Psoas muscle (tissue), 8 donors: Measurements from ENCODE around the gene GLUD1. TPM values are rescaled to one million over a fixed set of nuclear protein-coding genes. Genes with fewer than 3 reads are reported as not detected.

Experiments used
- ATAC-seq, 4 donors: fragments of 200-7000 bp; cut with Tn5 transposase; one replicate each; pipeline ENCODE4 v1.9.1; 2020; ENCODE audit warnings: moderate library complexity in 3 of 4, mild to moderate bottlenecking in 2 of 4
- DNase-seq, 2 donors: peaks; one replicate each; pipeline ENCODE4 v3.0.0-alpha.2; 2020
- H3K27ac ChIP-seq: fragments of 200-600 bp; one replicate; pipeline ENCODE4 v1.8.0; 2022
- H3K27me3 ChIP-seq, 3 donors: fragments of 200-600 bp in 1 of 3; one replicate each; pipeline versions ENCODE4 v1.6.1 to v1.8.0; 2013 to 2022; ENCODE audit warnings: low read length in 2 of 3, mild to moderate bottlenecking in 2 of 3, moderate library complexity in 1 of 3; ENCODE audit not compliant: insufficient read depth in 3 of 3
- H3K36me3 ChIP-seq, 2 donors: fragments of 200-600 bp in 1 of 2; one replicate each; pipeline versions ENCODE4 v1.6.1 to v1.8.0; 2013 to 2022; ENCODE audit warnings: low read depth in 1 of 2, mild to moderate bottlenecking in 1 of 2, moderate library complexity in 1 of 2; ENCODE audit not compliant: insufficient read depth in 1 of 2
- H3K4me1 ChIP-seq: fragments of 200-600 bp; one replicate; pipeline ENCODE4 v1.8.0; 2022
- H3K4me3 ChIP-seq: fragments of 200-600 bp; one replicate; pipeline ENCODE4 v1.8.0; 2022; ENCODE audit warnings: mild to moderate bottlenecking
- H3K9me3 ChIP-seq: fragments of 200-600 bp; one replicate; pipeline ENCODE4 v1.8.0; 2022
- CTCF ChIP-seq: fragments of 200-600 bp; IDR thresholded peaks from one replicate; pipeline ENCODE4 v1.8.0; 2022; ENCODE audit warnings: antibody characterized with exemption
- WGBS, 3 donors: extraction: QIAGEN DNeasy Blood & Tissue Kit; methylation state at CpG; one replicate each; pipeline versions ENCODE4 v1.1.6 to v1.1.7; 2013; 5-methylcytosine and 5-hydroxymethylcytosine counted together
- intact Hi-C, 2 donors: fragments of 100-400 bp; cut with DNase I; formaldehyde crosslinking; loops; one replicate each; pipeline versions ENCODE4 v1.11.0 to v1.14.2; 2022
- polyA plus RNA-seq, 3 donors: library from polyadenylated mRNA; stranded (reverse); fragments of 200-250 nt; gene quantifications; one replicate each; pipeline ENCODE4 v1.2.3, GENCODE V29; 2013
- total RNA-seq, 4 donors: library from RNA; stranded (reverse); fragmentation: NEBNext Ultra II Directional in 2 of 4; extraction: Animal tissue kit (Norgen Biotek cat#: 25700) in 2 of 4; gene quantifications; one replicate each; pipeline versions ENCODE4 v1.2.1 to v1.2.4, GENCODE V29; 2021 to 2023
- donor health status: healthy with polysubstance abuse.
- donor health status: DM: no; HTN: no; CAD: no; lungs with moderate emphysema.
- donor health status: Bipolar disorder and iron deficiency.
- donor health status: healthy.
- donor health status: DM: yes; HTN: yes; CAD: no.
- donor health status: DM: no; HTN: no; CAD: no.
- donor health status: DM: no; HTN: no; CAD: no.
- donor health status: DM: yes; HTN: yes; CAD: no.

Gene GLUD1
- total and polyA plus RNA-seq, 7 donors, result 42.3 to 70.8 (median 57.0) TPM

GRCh38 chr10:87000491-87000890, 94.2 kb downstream of the GLUD1 start:
- Histone ChIP-seq H3K4me1 (no peaks in the 10 kb centered on the region), H3K27ac (no peak overlapping the region), H3K36me3 (no peaks in the 10 kb centered on the region), H3K27me3 (no peaks in the 10 kb centered on the region), H3K9me3 (no peaks in the 10 kb centered on the region), H3K4me3 (no peak overlapping the region)
- intact Hi-C loops, result no loop called here
- TF ChIP-seq CTCF, result no peak
- 66 to 79% (median 70%) methylated on average over 3 of the region's 3 CpGs for WGBS, 3 donors
- no peak for DNase-seq
- no peak for ATAC-seq

Other genes starting within 250 kb of the GLUD1 start
- gene MMRN2, start 137.2 kb downstream of the GLUD1 start, total RNA-seq, result 10 to 100 TPM; 16.4 to 29.0 (median 21.3) TPM
- 10 to 100 TPM; 12.0 to 15.4 (median 15.2) TPM for gene MMRN2, start 137.2 kb downstream of the GLUD1 start, polyA plus RNA-seq
- gene SNCG, start 136.2 kb downstream of the GLUD1 start, total RNA-seq, result 10 to 100 TPM in 1 of 4 donors, 1 to 10 TPM in 3; 5.8 to 11.9 (median 9.0) TPM
- gene SNCG, start 136.2 kb downstream of the GLUD1 start, polyA plus RNA-seq, result 10 to 100 TPM; 11.0 to 21.3 (median 14.8) TPM
- gene ADIRF, start 126.4 kb downstream of the GLUD1 start, total RNA-seq, result 10 to 100 TPM; 19.1 to 37.8 (median 26.7) TPM
- 10 to 100 TPM; 34.9 to 69.5 (median 42.5) TPM for gene ADIRF, start 126.4 kb downstream of the GLUD1 start, polyA plus RNA-seq
- gene FAM25A, start 74.5 kb downstream of the GLUD1 start, total RNA-seq, result not detected
- gene FAM25A, start 74.5 kb downstream of the GLUD1 start, polyA plus RNA-seq, result under 1 TPM in 1 of 3 donors, not detected in 2; 0.82 TPM
- 10 to 100 TPM in 3 of 4 donors, 1 to 10 TPM in 1; 7.9 to 14.5 (median 12.5) TPM for gene SHLD2, start 363 bp upstream of the GLUD1 start, total RNA-seq
- 10 to 100 TPM; 11.1 to 25.7 (median 24.0) TPM for gene SHLD2, start 363 bp upstream of the GLUD1 start, polyA plus RNA-seq
- 1 to 10 TPM in 3 of 4 donors, under 1 TPM in 1; 0.53 to 1.2 (median 1.0) TPM for gene NUTM2A, start 130.6 kb upstream of the GLUD1 start, total RNA-seq
- 1 to 10 TPM in 2 of 3 donors, under 1 TPM in 1; 0.49 to 1.4 (median 1.1) TPM for gene NUTM2A, start 130.6 kb upstream of the GLUD1 start, polyA plus RNA-seq